Kidney (tissue), 14 donors: ENCODE results near the gene CPED1. TPM values are rescaled to one million over a fixed set of nuclear protein-coding genes. Genes with fewer than 3 reads are reported as not detected.

Experiments
- DNase-seq, 5 donors: peaks; one replicate each; pipeline ENCODE4 v3.0.0-alpha.2; 2013 to 2020
- FAIRE-seq: peaks from 2 replicates; lab custom pipeline; 2012; peaks lifted over from hg19 to GRCh38; lab: Jason Lieb, UNC
- H3K27ac ChIP-seq, 2 donors: one replicate each; pipeline ENCODE4 v1.7.0; 2013; ENCODE audit warnings: low read depth in 2 of 2, low read length in 2 of 2, inconsistent platforms in 1 of 2
- H3K27me3 ChIP-seq: one replicate; pipeline ENCODE4 v1.7.1; 2013; ENCODE audit warnings: low read length, inconsistent platforms; ENCODE audit not compliant: control insufficient read depth, insufficient read depth
- H3K36me3 ChIP-seq, 3 donors: one replicate each; pipeline versions ENCODE4 v1.7.0 to v1.7.1; 2013; ENCODE audit warnings: low read length in 3 of 3, control low read depth in 1 of 3, inconsistent platforms in 1 of 3; ENCODE audit not compliant: insufficient read depth in 3 of 3, control insufficient read depth in 2 of 3
- H3K4me1 ChIP-seq, 3 donors: one replicate each; pipeline versions ENCODE4 v1.7.0 to v1.7.1; 2013; ENCODE audit warnings: low read length in 3 of 3, inconsistent platforms in 1 of 3, low read depth in 1 of 3; ENCODE audit not compliant: control insufficient read depth in 2 of 3, insufficient read depth in 2 of 3
- H3K4me3 ChIP-seq, 3 donors: one replicate each; pipeline versions ENCODE4 v1.7.0 to v1.8.1; 2013; ENCODE audit warnings: low read length in 3 of 3, control low read depth in 1 of 3, inconsistent platforms in 1 of 3
- H3K9ac ChIP-seq, 3 donors: one replicate each; pipeline versions ENCODE4 v1.7.0 to v1.7.1; 2013; ENCODE audit warnings: low read length in 3 of 3, control low read depth in 1 of 3, inconsistent platforms in 1 of 3
- H3K9me3 ChIP-seq, 3 donors: one replicate each; pipeline versions ENCODE4 v1.7.0 to v1.7.1; 2013; ENCODE audit warnings: low read length in 3 of 3, control low read depth in 1 of 3, inconsistent platforms in 1 of 3; ENCODE audit not compliant: control insufficient read depth in 2 of 3, insufficient read depth in 1 of 3
- CTCF ChIP-seq: IDR thresholded peaks from 3 replicates; pipeline ENCODE4 v1.5.1; 2012; ENCODE audit warnings: mild to moderate bottlenecking, moderate library complexity, borderline replicate concordance; ENCODE audit not compliant: insufficient read depth; ENCODE audit errors: extremely low read depth
- intact Hi-C: fragments of 100-400 bp; cut with DNase I; formaldehyde crosslinking; loops from one replicate; pipeline ENCODE4 v1.11.1; 2022
- polyA plus RNA-seq: library from polyadenylated mRNA; stranded (reverse); fragments of 350-450 nt; fragmentation: Illumina TruSeq; extraction: RNeasy Lipid Tissue Mini Kit (QIAGEN cat#74804); gene quantifications from one replicate; pipeline ENCODE4 v1.2.3, GENCODE V29; 2014; ENCODE audit warnings: low read depth, low replicate concordance; ENCODE audit not compliant: insufficient read depth
- total RNA-seq: library from RNA; stranded (reverse); fragmentation: NEBNext Ultra II Directional; extraction: Animal tissue kit (Norgen Biotek cat#: 25700); gene quantifications from one replicate; pipeline ENCODE4 v1.2.1, GENCODE V29; 2021
- donor health status: control.
- donor health status: control.
- donor health status: control.
- donor health status: control.
- donor health status: control.
- donor health status: DM: yes; HTN: yes; CAD: no.
- donor health status: Normal renal cell carcinoma (clear cell type).

Gene CPED1
- total and polyA plus RNA-seq, 2 donors from 2014 or later, result 2.9 to 16.9 TPM

- DNase-seq (peak in 3 of 5 donors; percentile 18 to 68 (median 31)), FAIRE-seq (no peak)
- intact Hi-C loops, result loop anchor here (5.0 to 10.0 kb wide), 2 partner anchors 93 to 115 kb away; no protein-coding TSS in a partner anchor
- peaks cover 0 to 5% (median 3%) of the 10 kb centered on the region in 3 donors for H3K4me1 ChIP-seq
- H3K27me3 ChIP-seq, result no peaks in the 10 kb centered on the region
- H3K36me3 ChIP-seq, result no peaks in the 10 kb centered on the region
- peak overlapping the region; percentile 75 to 94 for H3K27ac ChIP-seq
- peak overlapping the region; percentile 44 to 67 (median 59) for H3K4me3 ChIP-seq
- no peak for TF ChIP-seq CTCF
- H3K9me3 ChIP-seq, result no peaks in the 10 kb centered on the region
- H3K9ac ChIP-seq, result peak overlapping the region; percentile 3 to 72 (median 58)
These were observed 1.0 kb downstream of the CPED1 start for GRCh38 chr7:120989257-120990220.

GRCh38 chr7:120990468-120991118, 2.1 kb downstream of the CPED1 start:
- H3K27me3 ChIP-seq, result no peaks in the 10 kb centered on the region
- peak overlapping the region in 1 of 2 donors; percentile 52 for H3K27ac ChIP-seq
- DNase-seq (no peak), FAIRE-seq (no peak)
- TF ChIP-seq CTCF, result no peak
- H3K4me1 ChIP-seq, result peaks cover 0 to 5% (median 3%) of the 10 kb centered on the region in 3 donors
- H3K4me3 ChIP-seq, result peak overlapping the region; percentile 39 to 70 (median 58)
- intact Hi-C loops, result loop anchor here (5.0 kb wide), 1 partner anchor 92 kb away; no protein-coding TSS in a partner anchor
- no peaks in the 10 kb centered on the region for H3K36me3 ChIP-seq
- H3K9ac ChIP-seq, result peak overlapping the region; percentile 8 to 48 (median 14)
- H3K9me3 ChIP-seq, result no peaks in the 10 kb centered on the region

- no peak for DNase-seq
- intact Hi-C loops, result loop anchor here (5.0 kb wide), 1 partner anchor 91 kb away; no protein-coding TSS in a partner anchor
- Histone ChIP-seq H3K4me1 (peaks cover 0 to 5% (median 3%) of the 10 kb centered on the region in 3 donors), H3K36me3 (no peaks in the 10 kb centered on the region), H3K4me3 (peak overlapping the region; percentile 39 to 70 (median 58)), H3K27ac (peak overlapping the region in 1 of 2 donors; percentile 52), H3K9ac (peak overlapping the region in 2 of 3 donors; percentile 37 to 48), H3K9me3 (no peaks in the 10 kb centered on the region), H3K27me3 (no peaks in the 10 kb centered on the region)
- peak; percentile 50 for FAIRE-seq
- TF ChIP-seq CTCF, result no peak
These were observed 2.6 kb downstream of the CPED1 start for GRCh38 chr7:120991161-120991560.
